ENCODE measurements around the gene ZNF398. TPM values are rescaled to one million over a fixed set of nuclear protein-coding genes. Genes with fewer than 3 reads are reported as not detected.
A peak's percentile ranks its signal among the peaks of the same experiment; 100 is the strongest.

Gene ZNF398
- total RNA-seq, 2 experiments from 2014 or later: 7.2 to 8.7 TPM

- no peaks in the 10 kb centered on the region for H3K4me1 Mint-ChIP-seq (ENCODE audit: low read depth)
- DNase-seq (no peak), ATAC-seq (no peak)
- no peaks in the 10 kb centered on the region for H3K27me3 Mint-ChIP-seq
- no peak overlapping the region for H3K4me3 Mint-ChIP-seq
- no peaks in the 10 kb centered on the region for H3K9me3 Mint-ChIP-seq
- H3K27ac Mint-ChIP-seq: no peak overlapping the region
- POLR2A ChIA-PET: no interaction called here
- CTCF ChIA-PET: interaction anchor here (1.1 kb wide), 1 partner anchor 23 kb away, joined by 3 read pairs; the partner anchor contains the start of gene ZNF425
- H3K36me3 Mint-ChIP-seq (ENCODE audit: low read depth): no peaks in the 10 kb centered on the region
- intact Hi-C loops (cut with micrococcal nuclease): no loop called here
- no peak for TF ChIP-seq CTCF (IDR thresholded peaks at IDR 0.05)
Observed at GRCh38 chr7:149103424-149103823, 43.8 kb upstream of the ZNF398 start.

GRCh38 chr7:149104214-149104613 is 43.0 kb upstream of the ZNF398 start:
- CTCF ChIA-PET: interaction anchor here (1.1 to 1.7 kb wide), 2 partner anchors 22 to 39 kb away, joined by 3 to 5 read pairs; partner anchors contain the start of gene ZNF425
- POLR2A ChIA-PET: no interaction called here

GRCh38 chr7:149104749-149105148 is 42.5 kb upstream of the ZNF398 start:
- H3K4me3 Mint-ChIP-seq: no peak overlapping the region
- no peaks in the 10 kb centered on the region for H3K36me3 Mint-ChIP-seq (ENCODE audit: low read depth)
- TF ChIP-seq CTCF (IDR thresholded peaks at IDR 0.05): no peak
- ChIA-PET CTCF (interaction anchor here (1.7 kb wide), 1 partner anchor 39 kb away, joined by 5 read pairs; no protein-coding TSS in a partner anchor), POLR2A (no interaction called here)
- ATAC-seq (no peak), DNase-seq (no peak)
- H3K27ac Mint-ChIP-seq: no peak overlapping the region
- no peaks in the 10 kb centered on the region for H3K27me3 Mint-ChIP-seq
- no peaks in the 10 kb centered on the region for H3K4me1 Mint-ChIP-seq (ENCODE audit: low read depth)
- H3K9me3 Mint-ChIP-seq: no peaks in the 10 kb centered on the region
- intact Hi-C loops (cut with micrococcal nuclease): no loop called here

More at GRCh38 chr7:149104214-149104613, 43.0 kb upstream of the ZNF398 start:
- Mint-ChIP-seq H3K4me1 (ENCODE audit: low read depth) (no peaks in the 10 kb centered on the region), H3K27ac (no peak overlapping the region), H3K9me3 (no peaks in the 10 kb centered on the region), H3K27me3 (no peaks in the 10 kb centered on the region), H3K4me3 (no peak overlapping the region), H3K36me3 (ENCODE audit: low read depth) (no peaks in the 10 kb centered on the region)
- intact Hi-C loops (cut with micrococcal nuclease): no loop called here
- DNase-seq (no peak), ATAC-seq (no peak)
- no peak for TF ChIP-seq CTCF (IDR thresholded peaks at IDR 0.05)

GRCh38 chr7:149109969-149110368 is 37.3 kb upstream of the ZNF398 start:
- TF ChIP-seq CTCF (IDR thresholded peaks at IDR 0.05): no peak
- Mint-ChIP-seq H3K27me3 (no peaks in the 10 kb centered on the region), H3K36me3 (ENCODE audit: low read depth) (no peaks in the 10 kb centered on the region), H3K9me3 (no peaks in the 10 kb centered on the region), H3K27ac (no peak overlapping the region), H3K4me1 (ENCODE audit: low read depth) (no peaks in the 10 kb centered on the region), H3K4me3 (no peak overlapping the region)
- no peak for DNase-seq
- intact Hi-C loops (cut with micrococcal nuclease): no loop called here
- POLR2A ChIA-PET: no interaction called here
- CTCF ChIA-PET: no interaction called here
- no peak for ATAC-seq

GRCh38 chr7:149125189-149125862 is 21.9 kb upstream of the ZNF398 start:
- ChIA-PET POLR2A (interaction anchor here (0.7 to 2.6 kb wide), 8 partner anchors 9 to 116 kb away, joined by 3 to 34 read pairs (median 4); partner anchors contain the start of genes ZNF212, ZNF398 and ZNF786), CTCF (interaction anchor here (0.6 to 5.0 kb wide), 12 partner anchors 10 to 425 kb away, joined by 3 to 52 read pairs (median 4); partner anchors contain the start of genes ZNF282, ZNF398 and ZNF783)
- no peaks in the 10 kb centered on the region for H3K9me3 Mint-ChIP-seq
- H3K4me1 Mint-ChIP-seq (ENCODE audit: low read depth): peaks cover 19% of the 10 kb centered on the region
- DNase-seq (no peak), ATAC-seq (no peak)
- H3K4me3 Mint-ChIP-seq: peak overlapping the region; percentile 95
- peak overlapping the region; percentile 98 for H3K27ac Mint-ChIP-seq
- no peaks in the 10 kb centered on the region for H3K27me3 Mint-ChIP-seq
- no peak for TF ChIP-seq CTCF (IDR thresholded peaks at IDR 0.05)
- H3K36me3 Mint-ChIP-seq (ENCODE audit: low read depth): peaks cover 33% of the 10 kb centered on the region
- intact Hi-C loops (cut with micrococcal nuclease): no loop called here
